CD4-positive, alpha-beta T cell (primary cell): ENCODE measurements around the gene TRMT61A. TPM values are rescaled to one million over a fixed set of nuclear protein-coding genes. Genes with fewer than 3 reads are reported as not detected.

Experiments used
- ATAC-seq: fragments of 200-7000 bp; cut with Tn5 transposase; one replicate; pipeline ENCODE4 v1.10.0; 2022; ENCODE audit warnings: mild to moderate bottlenecking; ENCODE audit not compliant: poor library complexity
- CTCF ChIA-PET: fragments of 350-600 bp; sonication (Branson Sonifier 250); formaldehyde crosslinking; loops from one replicate; lab custom pipeline; 2021; ENCODE audit warnings: antibody characterized with exemption, inconsistent platforms; lab: Charles Lee
- POLR2A ChIA-PET: fragments of 350-600 bp; sonication (Branson Sonifier 250); formaldehyde crosslinking; loops from one replicate; lab custom pipeline; 2021; ENCODE audit warnings: antibody characterized with exemption, inconsistent platforms; lab: Charles Lee
- DNase-seq, 14 experiments: peaks; one replicate each; pipeline ENCODE4 v3.0.0-alpha.2; 2013 to 2020; ENCODE audit warnings: mixed read lengths in 2 of 14
- H3K27ac ChIP-seq, 2 donors: one replicate each; pipeline versions ENCODE4 v1.5.1 to v1.7.0; 2013; ENCODE audit warnings: low read length in 2 of 2, low read depth in 1 of 2, mild to moderate bottlenecking in 1 of 2
- H3K27me3 ChIP-seq, 2 experiments: 1 replicate in 1 of 2; 2 replicates in 1 of 2; pipeline versions ENCODE4 v1.6.1 to v1.7.0; 2013; ENCODE audit warnings: low read length in 2 of 2, control low read depth in 1 of 2, mild to moderate bottlenecking in 1 of 2, moderate library complexity in 1 of 2; ENCODE audit not compliant: insufficient read depth in 2 of 2, control insufficient read depth in 1 of 2
- H3K36me3 ChIP-seq: one replicate; pipeline ENCODE4 v1.6.1; 2013; ENCODE audit warnings: low read length, control low read depth; ENCODE audit not compliant: insufficient read depth
- H3K4me1 ChIP-seq: one replicate; pipeline ENCODE4 v1.6.1; 2013; ENCODE audit warnings: low read length, control low read depth; ENCODE audit not compliant: insufficient read depth
- H3K4me3 ChIP-seq: one replicate; pipeline ENCODE4 v1.5.1; 2013; ENCODE audit warnings: mild to moderate bottlenecking, low read length, moderate library complexity
- H3K9me3 ChIP-seq, 2 experiments: 1 replicate in 1 of 2; 2 replicates in 1 of 2; pipeline versions ENCODE4 v1.6.1 to v1.7.0; 2013; ENCODE audit warnings: low read length in 2 of 2, mild to moderate bottlenecking in 2 of 2, control low read depth in 1 of 2, moderate library complexity in 1 of 2; ENCODE audit not compliant: control insufficient read depth in 1 of 2, insufficient read depth in 1 of 2
- H3K27ac Mint-ChIP-seq: one replicate; pipeline ENCODE4 v1.8.0; 2020; ENCODE audit warnings: mixed read lengths
- H3K27me3 Mint-ChIP-seq: one replicate; pipeline ENCODE4 v1.8.0; 2021; ENCODE audit warnings: mixed read lengths
- H3K36me3 Mint-ChIP-seq: one replicate; pipeline ENCODE4 v1.8.0; 2021; ENCODE audit warnings: low read depth, mixed read lengths
- H3K4me1 Mint-ChIP-seq: one replicate; pipeline ENCODE4 v1.8.0; 2021; ENCODE audit warnings: low read depth, mixed read lengths
- H3K4me3 Mint-ChIP-seq: one replicate; pipeline ENCODE4 v1.8.0; 2020; ENCODE audit warnings: mild to moderate bottlenecking, mixed read lengths
- H3K9me3 Mint-ChIP-seq: one replicate; pipeline ENCODE4 v1.8.0; 2020; ENCODE audit warnings: mixed read lengths
- intact Hi-C, 2 experiments: fragments of 100-400 bp; cut with DNase I in 1 of 2; cut with micrococcal nuclease in 1 of 2; formaldehyde crosslinking; loops; one replicate each; pipeline versions ENCODE4 v1.15.1 to v1.9.0; 2023 to 2025; cut with DNase I, micrococcal nuclease
- total RNA-seq, 174 experiments: library from RNA in 2 of 174; stranded (reverse) in 2 of 174; gene quantifications; one replicate each; pipeline ENCODE4 v1.2.3 and lab custom pipeline; 2021 to 2026
- TF ChIP-seq, protein P1 (sequence below): fragments of 200-600 bp; IDR thresholded peaks from one replicate; pipeline ENCODE4 v1.8.0; 2022; ENCODE audit warnings: antibody characterized with exemption, mild to moderate bottlenecking

Gene TRMT61A
- total RNA-seq, 2 experiments from 2014 or later = 9.2 to 9.8 TPM

DNA sequence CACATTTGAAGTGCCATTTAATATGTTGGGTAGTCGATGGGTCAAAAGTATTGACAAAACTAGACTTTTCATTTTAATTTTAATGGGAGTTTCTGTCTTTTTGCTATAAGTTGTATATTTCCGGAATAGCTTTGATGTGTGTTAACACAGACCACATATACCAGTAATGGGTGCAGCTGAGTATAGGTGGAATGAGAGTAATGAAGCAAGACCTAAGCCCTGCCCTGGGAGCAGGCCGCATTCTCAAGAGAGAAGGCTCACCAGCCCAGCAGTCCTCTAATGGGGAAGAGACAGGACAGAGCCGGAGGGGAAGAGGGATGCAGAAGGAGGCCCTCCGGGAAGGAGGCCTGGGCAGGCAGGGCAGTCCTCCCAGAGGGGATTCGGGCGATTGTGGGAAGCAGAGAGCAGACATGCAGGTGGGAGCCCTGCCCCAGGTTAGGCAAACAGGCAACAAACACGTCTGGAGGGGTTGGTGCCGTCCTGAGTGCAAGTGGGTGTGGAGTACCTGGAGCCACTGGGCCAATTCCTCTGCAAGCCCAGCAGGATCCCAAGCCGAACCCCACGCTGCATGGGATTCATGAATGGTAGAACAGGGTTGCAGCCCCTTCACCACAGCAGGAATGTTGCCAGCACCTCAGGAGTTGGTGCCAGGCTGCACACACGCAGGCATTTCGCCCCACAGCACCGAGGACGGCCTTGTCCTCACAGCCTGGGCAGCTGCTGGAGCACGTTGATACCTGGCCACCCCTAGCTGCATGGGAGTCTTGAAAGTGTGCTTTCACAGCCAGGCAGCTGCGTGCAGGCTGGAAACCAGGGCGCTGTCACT is 14.2 kb upstream of the TRMT61A start:
- Mint-ChIP-seq H3K27me3 (peaks cover 11% of the 10 kb centered on the region), H3K36me3 (peaks cover 15% of the 10 kb centered on the region), H3K9me3 (no peaks in the 10 kb centered on the region), H3K4me1 (peaks cover 10% of the 10 kb centered on the region), H3K27ac (no peak overlapping the region), H3K4me3 (no peak overlapping the region)
- TF ChIP-seq, protein P1, sequence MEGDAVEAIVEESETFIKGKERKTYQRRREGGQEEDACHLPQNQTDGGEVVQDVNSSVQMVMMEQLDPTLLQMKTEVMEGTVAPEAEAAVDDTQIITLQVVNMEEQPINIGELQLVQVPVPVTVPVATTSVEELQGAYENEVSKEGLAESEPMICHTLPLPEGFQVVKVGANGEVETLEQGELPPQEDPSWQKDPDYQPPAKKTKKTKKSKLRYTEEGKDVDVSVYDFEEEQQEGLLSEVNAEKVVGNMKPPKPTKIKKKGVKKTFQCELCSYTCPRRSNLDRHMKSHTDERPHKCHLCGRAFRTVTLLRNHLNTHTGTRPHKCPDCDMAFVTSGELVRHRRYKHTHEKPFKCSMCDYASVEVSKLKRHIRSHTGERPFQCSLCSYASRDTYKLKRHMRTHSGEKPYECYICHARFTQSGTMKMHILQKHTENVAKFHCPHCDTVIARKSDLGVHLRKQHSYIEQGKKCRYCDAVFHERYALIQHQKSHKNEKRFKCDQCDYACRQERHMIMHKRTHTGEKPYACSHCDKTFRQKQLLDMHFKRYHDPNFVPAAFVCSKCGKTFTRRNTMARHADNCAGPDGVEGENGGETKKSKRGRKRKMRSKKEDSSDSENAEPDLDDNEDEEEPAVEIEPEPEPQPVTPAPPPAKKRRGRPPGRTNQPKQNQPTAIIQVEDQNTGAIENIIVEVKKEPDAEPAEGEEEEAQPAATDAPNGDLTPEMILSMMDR = no peak
- intact Hi-C loops = no loop called here
- H3K27ac ChIP-seq = no peak overlapping the region
- peaks cover 14% of the 10 kb centered on the region for H3K4me1 ChIP-seq
- H3K9me3 ChIP-seq = peaks cover 0 to 6% of the 10 kb centered on the region in 2 experiments
- POLR2A ChIA-PET = no interaction called here
- DNase-seq (peak in 1 of 14 experiments; percentile 16), ATAC-seq (no peak)
- no peak overlapping the region for H3K4me3 ChIP-seq
- CTCF ChIA-PET = interaction anchor here (0.6 kb wide), 1 partner anchor 436 kb away, joined by 5 read pairs; no protein-coding TSS in a partner anchor
- peaks cover 9% of the 10 kb centered on the region for H3K36me3 ChIP-seq
- H3K27me3 ChIP-seq = no peaks in the 10 kb centered on the region

DNA sequence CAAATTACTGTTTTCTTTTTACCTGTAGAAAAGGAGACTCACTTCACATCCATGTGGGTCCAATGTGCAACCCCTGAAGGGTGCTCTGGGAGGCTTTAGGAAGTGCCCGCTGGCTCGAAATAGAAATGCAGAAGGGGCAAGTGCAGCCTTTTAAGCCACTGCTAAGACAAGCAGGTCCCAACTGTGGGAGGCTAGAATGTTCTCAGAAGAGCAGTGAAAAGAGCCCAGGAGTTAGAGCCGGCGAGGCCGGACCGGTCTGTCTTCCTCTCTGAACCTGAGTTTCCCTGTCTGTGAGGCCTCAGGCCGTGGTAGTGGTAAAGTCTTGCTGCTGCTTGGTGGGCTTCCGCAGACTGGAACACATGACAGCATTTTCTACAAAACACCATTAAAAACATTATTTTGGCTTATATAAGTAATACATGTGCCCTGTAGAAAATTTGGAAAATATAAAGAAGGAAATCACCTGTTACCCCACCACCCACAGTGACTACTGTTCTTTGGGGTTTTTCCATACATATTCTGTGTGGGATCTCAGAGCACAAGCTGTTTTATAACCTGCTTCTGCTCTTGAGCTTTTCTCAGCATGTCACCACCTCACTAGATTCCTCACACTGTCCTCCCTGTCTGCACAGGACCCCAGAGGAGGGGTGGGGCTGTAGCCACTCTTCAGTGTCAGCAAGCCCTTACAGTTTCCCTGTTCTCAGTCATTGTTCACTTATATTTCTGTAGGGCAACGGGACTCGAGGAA is 12.4 kb upstream of the TRMT61A start:
- DNase-seq = no peak
- Mint-ChIP-seq H3K4me1 (peaks cover 10% of the 10 kb centered on the region), H3K4me3 (no peak overlapping the region), H3K9me3 (no peaks in the 10 kb centered on the region), H3K27me3 (peaks cover 14% of the 10 kb centered on the region), H3K27ac (no peak overlapping the region), H3K36me3 (no peaks in the 10 kb centered on the region)
- CTCF ChIA-PET = no interaction called here
- no peak for ATAC-seq
- peaks cover 2% of the 10 kb centered on the region for H3K36me3 ChIP-seq
- H3K27me3 ChIP-seq = peaks cover 6% of the 10 kb centered on the region in 2 experiments
- peaks cover 29% of the 10 kb centered on the region for H3K4me1 ChIP-seq
- intact Hi-C loops = no loop called here
- POLR2A ChIA-PET = no interaction called here
- H3K4me3 ChIP-seq = no peak overlapping the region
- no peak overlapping the region for H3K27ac ChIP-seq
- H3K9me3 ChIP-seq = peaks cover 0 to 6% of the 10 kb centered on the region in 2 experiments
- TF ChIP-seq, protein P1 = no peak

DNA sequence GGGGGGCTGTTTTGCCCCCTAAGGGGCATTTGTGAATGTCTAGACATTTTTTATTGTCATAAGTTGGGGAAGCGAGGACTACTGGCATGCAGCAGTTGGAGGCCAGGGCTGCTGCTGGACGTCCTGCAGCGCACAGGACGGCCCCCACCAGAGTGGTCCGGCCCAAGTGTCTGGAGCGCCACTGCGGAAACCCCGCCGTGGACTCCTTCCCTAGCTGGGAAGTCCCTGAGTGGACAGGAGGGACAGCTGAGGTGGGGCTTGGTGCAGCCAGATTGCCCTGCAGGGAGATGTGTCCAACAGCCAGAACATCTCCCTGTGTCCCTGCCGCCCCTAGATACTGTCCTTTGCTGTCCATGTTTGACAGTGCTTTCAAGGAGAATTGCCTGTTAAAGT is 11.8 kb upstream of the TRMT61A start:
- Histone ChIP-seq H3K4me1 (peaks cover 33% of the 10 kb centered on the region), H3K36me3 (peaks cover 2% of the 10 kb centered on the region), H3K4me3 (no peak overlapping the region), H3K9me3 (peaks cover 0 to 6% of the 10 kb centered on the region in 2 experiments), H3K27me3 (peaks cover 7 to 9% of the 10 kb centered on the region in 2 experiments), H3K27ac (no peak overlapping the region)
- Mint-ChIP-seq H3K27me3 (peaks cover 14% of the 10 kb centered on the region), H3K27ac (no peak overlapping the region), H3K36me3 (no peaks in the 10 kb centered on the region), H3K4me1 (peaks cover 10% of the 10 kb centered on the region), H3K9me3 (no peaks in the 10 kb centered on the region), H3K4me3 (peak overlapping the region; percentile 15)
- TF ChIP-seq, protein P1 = no peak
- intact Hi-C loops = no loop called here
- no peak for ATAC-seq
- ChIA-PET CTCF (no interaction called here), POLR2A (no interaction called here)
- no peak for DNase-seq
